Measurements from ENCODE around the gene PRELID1. TPM values are rescaled to one million over a fixed set of nuclear protein-coding genes. Genes with fewer than 3 reads are reported as not detected.

The PRELID1 gene
- total RNA-seq, 1 donor from 2014 or later, result 94.0 TPM

DNA sequence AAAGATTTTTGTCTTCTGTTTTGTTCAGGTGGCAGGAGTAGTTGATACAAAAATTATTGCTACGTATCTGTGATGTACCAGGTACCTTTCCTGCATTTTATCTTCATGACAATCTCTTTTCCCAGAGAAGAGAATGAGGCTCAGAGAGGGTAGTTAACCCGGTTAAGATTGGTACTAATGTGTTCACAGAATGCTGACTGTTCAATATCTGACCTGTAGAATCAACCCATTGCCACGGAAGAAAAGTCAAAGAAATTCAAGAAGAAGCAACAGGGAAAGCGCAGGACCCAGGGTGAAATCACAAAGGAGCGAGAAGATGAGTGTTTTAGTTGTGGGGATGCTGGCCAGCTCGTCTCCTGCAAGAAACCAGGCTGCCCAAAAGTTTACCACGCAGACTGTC, 11.9 kb upstream of the PRELID1 start:
- no peak overlapping the region for H3K4me3 Mint-ChIP-seq (ENCODE audit: low read depth)
- H3K27ac Mint-ChIP-seq, result peak overlapping the region; percentile 54
- no peaks in the 10 kb centered on the region for H3K4me1 Mint-ChIP-seq (ENCODE audit: low read depth)
- no peaks in the 10 kb centered on the region for H3K27me3 Mint-ChIP-seq
- no peaks in the 10 kb centered on the region for H3K9me3 Mint-ChIP-seq (ENCODE audit: low read depth)
- DNase-seq (ENCODE audit: low spot score, unreplicated experiment), result no peak
- peaks cover 27% of the 10 kb centered on the region for H3K36me3 Mint-ChIP-seq (ENCODE audit: insufficient read depth)
- TF ChIP-seq, protein P1, sequence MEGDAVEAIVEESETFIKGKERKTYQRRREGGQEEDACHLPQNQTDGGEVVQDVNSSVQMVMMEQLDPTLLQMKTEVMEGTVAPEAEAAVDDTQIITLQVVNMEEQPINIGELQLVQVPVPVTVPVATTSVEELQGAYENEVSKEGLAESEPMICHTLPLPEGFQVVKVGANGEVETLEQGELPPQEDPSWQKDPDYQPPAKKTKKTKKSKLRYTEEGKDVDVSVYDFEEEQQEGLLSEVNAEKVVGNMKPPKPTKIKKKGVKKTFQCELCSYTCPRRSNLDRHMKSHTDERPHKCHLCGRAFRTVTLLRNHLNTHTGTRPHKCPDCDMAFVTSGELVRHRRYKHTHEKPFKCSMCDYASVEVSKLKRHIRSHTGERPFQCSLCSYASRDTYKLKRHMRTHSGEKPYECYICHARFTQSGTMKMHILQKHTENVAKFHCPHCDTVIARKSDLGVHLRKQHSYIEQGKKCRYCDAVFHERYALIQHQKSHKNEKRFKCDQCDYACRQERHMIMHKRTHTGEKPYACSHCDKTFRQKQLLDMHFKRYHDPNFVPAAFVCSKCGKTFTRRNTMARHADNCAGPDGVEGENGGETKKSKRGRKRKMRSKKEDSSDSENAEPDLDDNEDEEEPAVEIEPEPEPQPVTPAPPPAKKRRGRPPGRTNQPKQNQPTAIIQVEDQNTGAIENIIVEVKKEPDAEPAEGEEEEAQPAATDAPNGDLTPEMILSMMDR (IDR thresholded peaks at IDR 0.05; ENCODE audit: unreplicated experiment), result no peak

DNA sequence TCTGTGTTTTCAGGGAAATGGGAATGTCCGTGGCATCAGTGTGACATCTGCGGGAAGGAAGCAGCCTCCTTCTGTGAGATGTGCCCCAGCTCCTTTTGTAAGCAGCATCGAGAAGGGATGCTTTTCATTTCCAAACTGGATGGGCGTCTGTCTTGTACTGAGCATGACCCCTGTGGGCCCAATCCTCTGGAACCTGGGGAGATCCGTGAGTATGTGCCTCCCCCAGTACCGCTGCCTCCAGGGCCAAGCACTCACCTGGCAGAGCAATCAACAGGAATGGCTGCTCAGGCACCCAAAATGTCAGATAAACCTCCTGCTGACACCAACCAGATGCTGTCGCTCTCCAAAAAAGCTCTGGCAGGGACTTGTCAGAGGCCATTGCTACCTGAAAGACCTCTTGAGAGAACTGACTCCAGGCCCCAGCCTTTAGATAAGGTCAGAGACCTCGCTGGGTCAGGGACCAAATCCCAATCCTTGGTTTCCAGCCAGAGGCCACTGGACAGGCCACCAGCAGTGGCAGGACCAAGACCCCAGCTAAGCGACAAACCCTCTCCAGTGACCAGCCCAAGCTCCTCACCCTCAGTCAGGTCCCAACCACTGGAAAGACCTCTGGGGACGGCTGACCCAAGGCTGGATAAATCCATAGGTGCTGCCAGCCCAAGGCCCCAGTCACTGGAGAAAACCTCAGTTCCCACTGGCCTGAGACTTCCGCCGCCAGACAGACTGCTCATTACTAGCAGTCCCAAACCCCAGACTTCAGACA, 9.6 kb upstream of the PRELID1 start:
- Mint-ChIP-seq H3K4me1 (ENCODE audit: low read depth) (peaks cover 2% of the 10 kb centered on the region), H3K27ac (no peak overlapping the region), H3K27me3 (no peaks in the 10 kb centered on the region), H3K4me3 (ENCODE audit: low read depth) (no peak overlapping the region), H3K9me3 (ENCODE audit: low read depth) (no peaks in the 10 kb centered on the region), H3K36me3 (ENCODE audit: insufficient read depth) (peaks cover 25% of the 10 kb centered on the region)
- no peak for DNase-seq (ENCODE audit: low spot score, unreplicated experiment)
- TF ChIP-seq, protein P1 (IDR thresholded peaks at IDR 0.05; ENCODE audit: unreplicated experiment), result no peak

DNA sequence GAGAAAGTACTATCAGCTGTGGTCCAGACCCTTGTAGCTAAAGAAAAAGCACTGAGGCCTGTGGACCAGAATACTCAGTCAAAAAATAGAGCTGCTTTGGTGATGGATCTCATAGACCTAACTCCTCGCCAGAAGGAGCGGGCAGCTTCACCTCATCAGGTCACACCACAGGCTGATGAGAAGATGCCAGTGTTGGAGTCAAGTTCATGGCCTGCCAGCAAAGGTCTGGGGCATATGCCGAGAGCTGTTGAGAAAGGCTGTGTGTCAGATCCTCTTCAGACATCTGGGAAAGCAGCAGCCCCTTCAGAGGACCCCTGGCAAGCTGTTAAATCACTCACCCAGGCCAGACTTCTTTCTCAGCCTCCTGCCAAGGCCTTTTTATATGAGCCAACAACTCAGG, 9.0 kb upstream of the PRELID1 start:
- Mint-ChIP-seq H3K27me3 (no peaks in the 10 kb centered on the region), H3K4me3 (ENCODE audit: low read depth) (no peak overlapping the region), H3K27ac (no peak overlapping the region), H3K9me3 (ENCODE audit: low read depth) (no peaks in the 10 kb centered on the region), H3K4me1 (ENCODE audit: low read depth) (peaks cover 3% of the 10 kb centered on the region), H3K36me3 (ENCODE audit: insufficient read depth) (peaks cover 22% of the 10 kb centered on the region)
- no peak for DNase-seq (ENCODE audit: low spot score, unreplicated experiment)
- TF ChIP-seq, protein P1 (IDR thresholded peaks at IDR 0.05; ENCODE audit: unreplicated experiment), result no peak

GRCh38 chr5:177295924-177296323, 7.7 kb upstream of the PRELID1 start:
- no peak for DNase-seq (ENCODE audit: low spot score, unreplicated experiment)
- Mint-ChIP-seq H3K27ac (no peak overlapping the region), H3K36me3 (ENCODE audit: insufficient read depth) (peaks cover 19% of the 10 kb centered on the region), H3K4me1 (ENCODE audit: low read depth) (peaks cover 8% of the 10 kb centered on the region), H3K9me3 (ENCODE audit: low read depth) (no peaks in the 10 kb centered on the region), H3K4me3 (ENCODE audit: low read depth) (no peak overlapping the region), H3K27me3 (no peaks in the 10 kb centered on the region)
- TF ChIP-seq, protein P1 (IDR thresholded peaks at IDR 0.05; ENCODE audit: unreplicated experiment), result no peak

GRCh38 chr5:177296581-177296980, 7.0 kb upstream of the PRELID1 start:
- TF ChIP-seq, protein P1 (IDR thresholded peaks at IDR 0.05; ENCODE audit: unreplicated experiment), result no peak
- no peak for DNase-seq (ENCODE audit: low spot score, unreplicated experiment)
- no peaks in the 10 kb centered on the region for H3K27me3 Mint-ChIP-seq
- peak overlapping the region; percentile 88 for H3K27ac Mint-ChIP-seq
- peaks cover 17% of the 10 kb centered on the region for H3K36me3 Mint-ChIP-seq (ENCODE audit: insufficient read depth)
- H3K9me3 Mint-ChIP-seq (ENCODE audit: low read depth), result no peaks in the 10 kb centered on the region
- peaks cover 8% of the 10 kb centered on the region for H3K4me1 Mint-ChIP-seq (ENCODE audit: low read depth)
- H3K4me3 Mint-ChIP-seq (ENCODE audit: low read depth), result no peak overlapping the region

All from progenitor cell of endocrine pancreas (in vitro differentiated cells).